Activated CD4-positive, alpha-beta T cell treated with anti-CD3 and anti-CD28 coated beads for 36 hours (primary cell): ENCODE data around the gene ARMC10. TPM values are rescaled to one million over a fixed set of nuclear protein-coding genes. Genes with fewer than 3 reads are reported as not detected.
"Not testable (repeated sequence)": the region's sequence is repeated elsewhere in the genome, so short reads cannot be mapped to it uniquely, and the experiment has no call there.

Experiments
- ATAC-seq: fragments of 200-7000 bp; cut with Tn5 transposase; one replicate; pipeline ENCODE4 v1.10.0; 2021; ENCODE audit warnings: mild to moderate bottlenecking, moderate library complexity
- CTCF ChIA-PET: fragments of 350-600 bp; sonication (Branson Sonifier 250); formaldehyde crosslinking; loops from one replicate; lab custom pipeline; 2021; ENCODE audit warnings: antibody characterized with exemption; lab: Charles Lee
- POLR2A ChIA-PET: fragments of 350-600 bp; sonication (Branson Sonifier 250); formaldehyde crosslinking; loops from one replicate; lab custom pipeline; 2021; ENCODE audit warnings: antibody characterized with exemption, inconsistent platforms; lab: Charles Lee
- DNase-seq: peaks from one replicate; pipeline ENCODE4 v3.0.0-alpha.2; 2020
- H3K27ac Mint-ChIP-seq: one replicate; pipeline ENCODE4 v1.8.0; 2021; ENCODE audit warnings: mixed read lengths
- H3K27me3 Mint-ChIP-seq: one replicate; pipeline ENCODE4 v1.8.0; 2021; ENCODE audit warnings: mixed read lengths
- H3K36me3 Mint-ChIP-seq: one replicate; pipeline ENCODE4 v1.8.0; 2021; ENCODE audit warnings: low read depth, mixed read lengths
- H3K4me1 Mint-ChIP-seq: one replicate; pipeline ENCODE4 v1.8.0; 2021; ENCODE audit warnings: mixed read lengths
- H3K4me3 Mint-ChIP-seq: one replicate; pipeline ENCODE4 v1.8.0; 2021; ENCODE audit warnings: mild to moderate bottlenecking, moderate library complexity, mixed read lengths
- H3K9me3 Mint-ChIP-seq: one replicate; pipeline ENCODE4 v1.8.0; 2021; ENCODE audit warnings: low read depth, mixed read lengths
- intact Hi-C, 2 experiments: fragments of 100-400 bp; cut with DNase I in 1 of 2; cut with micrococcal nuclease in 1 of 2; formaldehyde crosslinking; loops; one replicate each; pipeline versions ENCODE4 v1.14.2 to v1.15.1; 2022 to 2024; cut with DNase I, micrococcal nuclease
- total RNA-seq, 2 experiments: library from RNA; stranded (reverse); gene quantifications; one replicate each; pipeline ENCODE4 v1.2.3, GENCODE V29; 2021

ARMC10 gene
- total RNA-seq, 2 experiments from 2014 or later = 42.6 to 50.1 TPM

- DNase-seq, H3K27me3 Mint-ChIP-seq, POLR2A ChIA-PET, ATAC-seq, H3K27ac Mint-ChIP-seq, H3K4me3 Mint-ChIP-seq, H3K9me3 Mint-ChIP-seq, CTCF ChIA-PET: not testable (repeated sequence)
- Mint-ChIP-seq H3K4me1 (peaks cover 41% of the 10 kb centered on the region), H3K36me3 (peaks cover 16% of the 10 kb centered on the region)
- intact Hi-C loops = loop anchor here in 1 of 2 experiments (5.0 kb wide), 1 partner anchor 269 kb away; the partner anchor contains the start of gene PSMC2
Measured at GRCh38 chr7:103078226-103078625, 3.3 kb downstream of the ARMC10 start.

- Mint-ChIP-seq H3K9me3 (no peaks in the 10 kb centered on the region), H3K27me3 (no peaks in the 10 kb centered on the region), H3K27ac (no peak overlapping the region), H3K4me3 (no peak overlapping the region), H3K4me1 (peaks cover 31% of the 10 kb centered on the region), H3K36me3 (peaks cover 20% of the 10 kb centered on the region)
- ATAC-seq = no peak
- intact Hi-C loops = loop anchor here in 1 of 2 experiments (5.0 kb wide), 1 partner anchor 267 kb away; the partner anchor contains the start of gene PSMC2
- DNase-seq = no peak
- ChIA-PET CTCF (interaction anchor here (0.7 to 1.2 kb wide), 2 partner anchors 11 to 863 kb away, joined by 4 read pairs; no protein-coding TSS in a partner anchor), POLR2A (no interaction called here)
Measured at GRCh38 chr7:103079836-103080235, 4.9 kb downstream of the ARMC10 start.

- H3K27me3 Mint-ChIP-seq = no peaks in the 10 kb centered on the region
- peaks cover 28% of the 10 kb centered on the region for H3K4me1 Mint-ChIP-seq
- no peak for DNase-seq
- POLR2A ChIA-PET = no interaction called here
- H3K27ac Mint-ChIP-seq = no peak overlapping the region
- H3K4me3 Mint-ChIP-seq = no peak overlapping the region
- no peak for ATAC-seq
- peaks cover 17% of the 10 kb centered on the region for H3K36me3 Mint-ChIP-seq
- CTCF ChIA-PET = interaction anchor here (0.7 to 2.0 kb wide), 2 partner anchors 10 to 19 kb away, joined by 3 to 9 read pairs; no protein-coding TSS in a partner anchor
- intact Hi-C loops = no loop called here
- no peaks in the 10 kb centered on the region for H3K9me3 Mint-ChIP-seq
Measured at GRCh38 chr7:103080923-103081322, 6.0 kb downstream of the ARMC10 start.

- Mint-ChIP-seq H3K9me3 (no peaks in the 10 kb centered on the region), H3K36me3 (peaks cover 19% of the 10 kb centered on the region), H3K27me3 (no peaks in the 10 kb centered on the region), H3K27ac (no peak overlapping the region), H3K4me3 (no peak overlapping the region), H3K4me1 (peaks cover 18% of the 10 kb centered on the region)
- CTCF ChIA-PET = interaction anchor here (0.6 to 2.0 kb wide), 2 partner anchors 9 to 69 kb away, joined by 4 to 9 read pairs; no protein-coding TSS in a partner anchor
- intact Hi-C loops = no loop called here
- POLR2A ChIA-PET = no interaction called here
- no peak for DNase-seq
- no peak for ATAC-seq
Measured at GRCh38 chr7:103082497-103082896, 7.6 kb downstream of the ARMC10 start.

- CTCF ChIA-PET = interaction anchor here (1.1 kb wide), 1 partner anchor 8 kb away, joined by 5 read pairs; the partner anchor contains the start of gene ARMC10
- POLR2A ChIA-PET = no interaction called here
Measured at GRCh38 chr7:103083210-103083609, 8.3 kb downstream of the ARMC10 start.

GRCh38 chr7:103092321-103092720 lies 17.4 kb downstream of the ARMC10 start:
- peak overlapping the region; percentile 31 for H3K27ac Mint-ChIP-seq
- H3K27me3 Mint-ChIP-seq, H3K4me3 Mint-ChIP-seq, H3K4me1 Mint-ChIP-seq, H3K9me3 Mint-ChIP-seq, ATAC-seq, DNase-seq, intact Hi-C loops: not testable (repeated sequence)
- peaks cover 45% of the 10 kb centered on the region for H3K36me3 Mint-ChIP-seq
- ChIA-PET POLR2A (interaction anchor here (0.6 to 0.7 kb wide), 2 partner anchors 31 to 1683 kb away, joined by 3 to 8 read pairs; no protein-coding TSS in a partner anchor), CTCF (interaction anchor here (0.9 to 3.0 kb wide), 3 partner anchors 11 to 30 kb away, joined by 3 to 9 read pairs (median 3); no protein-coding TSS in a partner anchor)

More at GRCh38 chr7:103083210-103083609, 8.3 kb downstream of the ARMC10 start:
- ATAC-seq = no peak
- peaks cover 18% of the 10 kb centered on the region for H3K36me3 Mint-ChIP-seq
- no peak for DNase-seq
- no peaks in the 10 kb centered on the region for H3K27me3 Mint-ChIP-seq
- H3K4me1 Mint-ChIP-seq = peaks cover 15% of the 10 kb centered on the region
- H3K9me3 Mint-ChIP-seq = no peaks in the 10 kb centered on the region
- no peak overlapping the region for H3K27ac Mint-ChIP-seq
- intact Hi-C loops = no loop called here
- no peak overlapping the region for H3K4me3 Mint-ChIP-seq

GRCh38 chr7:103093429-103093828 lies 18.5 kb downstream of the ARMC10 start:
- Mint-ChIP-seq H3K4me1 (no peaks in the 10 kb centered on the region), H3K9me3 (no peaks in the 10 kb centered on the region), H3K36me3 (peaks cover 45% of the 10 kb centered on the region), H3K27me3 (no peaks in the 10 kb centered on the region), H3K27ac (no peak overlapping the region), H3K4me3 (no peak overlapping the region)
- intact Hi-C loops = no loop called here
- ChIA-PET POLR2A (no interaction called here), CTCF (interaction anchor here (1.0 kb wide), 1 partner anchor 17 kb away, joined by 3 read pairs; no protein-coding TSS in a partner anchor)
- DNase-seq (no peak), ATAC-seq (no peak)

- POLR2A ChIA-PET = no interaction called here
- H3K36me3 Mint-ChIP-seq = peaks cover 41% of the 10 kb centered on the region
- no peak for DNase-seq
- no peak overlapping the region for H3K4me3 Mint-ChIP-seq
- no peak overlapping the region for H3K27ac Mint-ChIP-seq
- ATAC-seq = no peak
- intact Hi-C loops = no loop called here
- no peaks in the 10 kb centered on the region for H3K27me3 Mint-ChIP-seq
- CTCF ChIA-PET = no interaction called here
- no peaks in the 10 kb centered on the region for H3K9me3 Mint-ChIP-seq
- H3K4me1 Mint-ChIP-seq = no peaks in the 10 kb centered on the region
Measured at GRCh38 chr7:103094102-103094501, 19.2 kb downstream of the ARMC10 start.

- H3K4me1 Mint-ChIP-seq, CTCF ChIA-PET, ATAC-seq, H3K4me3 Mint-ChIP-seq, H3K9me3 Mint-ChIP-seq, POLR2A ChIA-PET, H3K27ac Mint-ChIP-seq, intact Hi-C loops, H3K27me3 Mint-ChIP-seq, DNase-seq: not testable (repeated sequence)
- peaks cover 38% of the 10 kb centered on the region for H3K36me3 Mint-ChIP-seq
Measured at GRCh38 chr7:103095558-103095957, 20.6 kb downstream of the ARMC10 start.

GRCh38 chr7:103097041-103097440 lies 22.1 kb downstream of the ARMC10 start:
- Mint-ChIP-seq H3K4me3 (no peak overlapping the region), H3K36me3 (peaks cover 35% of the 10 kb centered on the region), H3K9me3 (no peaks in the 10 kb centered on the region), H3K27ac (no peak overlapping the region), H3K4me1 (no peaks in the 10 kb centered on the region), H3K27me3 (no peaks in the 10 kb centered on the region)
- ATAC-seq (no peak), DNase-seq (no peak)
- intact Hi-C loops = no loop called here
- POLR2A ChIA-PET = no interaction called here
- CTCF ChIA-PET = interaction anchor here (0.6 to 0.9 kb wide), 3 partner anchors 8 to 20 kb away, joined by 3 to 4 read pairs (median 3); no protein-coding TSS in a partner anchor

GRCh38 chr7:103100348-103100747 lies 25.4 kb downstream of the ARMC10 start:
- ATAC-seq (no peak), DNase-seq (no peak)
- POLR2A ChIA-PET = no interaction called here
- Mint-ChIP-seq H3K36me3 (peaks cover 24% of the 10 kb centered on the region), H3K27ac (no peak overlapping the region), H3K4me3 (no peak overlapping the region), H3K27me3 (no peaks in the 10 kb centered on the region), H3K4me1 (no peaks in the 10 kb centered on the region), H3K9me3 (no peaks in the 10 kb centered on the region)
- CTCF ChIA-PET = no interaction called here
- intact Hi-C loops = no loop called here

- POLR2A ChIA-PET = no interaction called here
- no peaks in the 10 kb centered on the region for H3K9me3 Mint-ChIP-seq
- no peaks in the 10 kb centered on the region for H3K4me1 Mint-ChIP-seq
- no peak overlapping the region for H3K4me3 Mint-ChIP-seq
- H3K36me3 Mint-ChIP-seq = peaks cover 21% of the 10 kb centered on the region
- H3K27me3 Mint-ChIP-seq = no peaks in the 10 kb centered on the region
- no peak for ATAC-seq
- CTCF ChIA-PET = interaction anchor here (0.5 to 0.8 kb wide), 3 partner anchors 39 to 1978 kb away, joined by 3 to 5 read pairs (median 4); no protein-coding TSS in a partner anchor
- H3K27ac Mint-ChIP-seq = no peak overlapping the region
- no peak for DNase-seq
- intact Hi-C loops = no loop called here
Measured at GRCh38 chr7:103101543-103101942, 26.6 kb downstream of the ARMC10 start.
